ENCODE data around the gene NINL.

The NINL gene

GRCh38 chr20:25545171-25545570, 40.2 kb downstream of the NINL start:
- TF ChIP-seq, protein P1, sequence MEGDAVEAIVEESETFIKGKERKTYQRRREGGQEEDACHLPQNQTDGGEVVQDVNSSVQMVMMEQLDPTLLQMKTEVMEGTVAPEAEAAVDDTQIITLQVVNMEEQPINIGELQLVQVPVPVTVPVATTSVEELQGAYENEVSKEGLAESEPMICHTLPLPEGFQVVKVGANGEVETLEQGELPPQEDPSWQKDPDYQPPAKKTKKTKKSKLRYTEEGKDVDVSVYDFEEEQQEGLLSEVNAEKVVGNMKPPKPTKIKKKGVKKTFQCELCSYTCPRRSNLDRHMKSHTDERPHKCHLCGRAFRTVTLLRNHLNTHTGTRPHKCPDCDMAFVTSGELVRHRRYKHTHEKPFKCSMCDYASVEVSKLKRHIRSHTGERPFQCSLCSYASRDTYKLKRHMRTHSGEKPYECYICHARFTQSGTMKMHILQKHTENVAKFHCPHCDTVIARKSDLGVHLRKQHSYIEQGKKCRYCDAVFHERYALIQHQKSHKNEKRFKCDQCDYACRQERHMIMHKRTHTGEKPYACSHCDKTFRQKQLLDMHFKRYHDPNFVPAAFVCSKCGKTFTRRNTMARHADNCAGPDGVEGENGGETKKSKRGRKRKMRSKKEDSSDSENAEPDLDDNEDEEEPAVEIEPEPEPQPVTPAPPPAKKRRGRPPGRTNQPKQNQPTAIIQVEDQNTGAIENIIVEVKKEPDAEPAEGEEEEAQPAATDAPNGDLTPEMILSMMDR (IDR thresholded peaks at IDR 0.05): no peak

- TF ChIP-seq, protein P1 (IDR thresholded peaks at IDR 0.05): no peak
These were observed 40.6 kb downstream of the NINL start for GRCh38 chr20:25544734-25545133.

DNA sequence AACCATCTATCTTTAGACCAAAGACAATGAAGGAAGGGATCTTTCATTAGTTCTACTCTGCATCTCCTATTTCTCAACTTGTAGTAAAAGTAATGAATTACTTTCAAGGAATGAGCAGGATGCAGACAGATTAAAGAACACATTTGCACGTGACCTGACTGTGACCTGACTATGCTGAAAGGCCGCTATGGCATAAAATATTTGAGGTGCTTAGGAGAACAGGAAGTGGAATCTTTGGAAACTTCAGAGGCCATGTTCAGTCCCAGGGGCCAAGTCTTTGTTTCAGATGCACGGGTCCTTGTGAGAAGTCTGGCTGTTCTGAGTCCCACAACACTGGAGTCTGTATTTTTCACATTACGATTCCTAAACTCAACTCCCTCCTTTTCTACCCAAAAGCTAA, 41.0 kb downstream of the NINL start:
- TF ChIP-seq, protein P1 (IDR thresholded peaks at IDR 0.05): no peak

GRCh38 chr20:25543068-25543467, 42.3 kb downstream of the NINL start:
- TF ChIP-seq, protein P1 (IDR thresholded peaks at IDR 0.05): no peak

- TF ChIP-seq, protein P1 (IDR thresholded peaks at IDR 0.05): no peak
These were observed 43.7 kb downstream of the NINL start for GRCh38 chr20:25541676-25542075.

DNA sequence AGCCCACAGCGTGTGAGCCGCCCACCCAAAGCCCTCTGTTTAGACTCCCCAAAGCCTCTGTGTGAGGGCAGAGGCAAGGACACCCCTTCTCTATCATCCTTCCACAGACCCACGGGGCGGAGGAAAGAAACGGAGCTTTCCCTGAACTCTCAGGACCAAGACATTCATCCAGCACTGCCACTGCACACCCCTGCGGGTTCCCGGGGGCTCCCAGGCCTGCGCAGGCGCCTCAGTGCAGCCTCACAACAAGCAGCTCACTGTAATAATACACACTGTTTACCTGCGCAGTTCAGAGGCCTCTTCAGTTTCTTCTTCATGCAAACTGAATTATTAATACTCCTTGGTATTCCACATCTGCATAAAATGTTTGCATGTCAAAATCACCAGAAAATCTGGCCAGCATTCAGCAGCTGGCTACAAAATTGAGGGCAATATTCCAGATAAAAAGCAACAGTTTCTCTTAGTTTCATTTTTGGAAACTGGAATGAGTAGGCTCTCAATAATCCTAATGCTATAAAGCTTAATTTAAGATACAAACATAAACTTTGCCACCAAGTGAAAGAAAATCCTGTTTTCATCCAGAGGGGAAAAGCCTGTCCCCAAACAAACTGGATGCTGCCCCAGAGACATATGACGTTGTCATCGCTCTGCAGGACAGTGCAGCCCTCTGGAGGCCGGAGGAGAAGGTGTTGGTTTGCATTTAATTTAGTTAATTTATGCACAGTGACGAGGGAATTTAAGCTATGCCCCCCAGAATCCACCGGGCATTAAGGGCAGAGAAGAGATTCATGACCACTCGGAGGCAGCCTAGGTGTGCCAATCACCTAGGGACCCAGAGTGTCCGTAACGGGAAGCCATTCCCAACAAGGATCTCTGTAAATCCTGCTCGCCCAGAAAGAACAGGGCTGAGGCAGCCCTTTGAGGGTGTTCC, 45.3 kb downstream of the NINL start:
- TF ChIP-seq, protein P1 (IDR thresholded peaks at IDR 0.05): peak; percentile 70

DNA sequence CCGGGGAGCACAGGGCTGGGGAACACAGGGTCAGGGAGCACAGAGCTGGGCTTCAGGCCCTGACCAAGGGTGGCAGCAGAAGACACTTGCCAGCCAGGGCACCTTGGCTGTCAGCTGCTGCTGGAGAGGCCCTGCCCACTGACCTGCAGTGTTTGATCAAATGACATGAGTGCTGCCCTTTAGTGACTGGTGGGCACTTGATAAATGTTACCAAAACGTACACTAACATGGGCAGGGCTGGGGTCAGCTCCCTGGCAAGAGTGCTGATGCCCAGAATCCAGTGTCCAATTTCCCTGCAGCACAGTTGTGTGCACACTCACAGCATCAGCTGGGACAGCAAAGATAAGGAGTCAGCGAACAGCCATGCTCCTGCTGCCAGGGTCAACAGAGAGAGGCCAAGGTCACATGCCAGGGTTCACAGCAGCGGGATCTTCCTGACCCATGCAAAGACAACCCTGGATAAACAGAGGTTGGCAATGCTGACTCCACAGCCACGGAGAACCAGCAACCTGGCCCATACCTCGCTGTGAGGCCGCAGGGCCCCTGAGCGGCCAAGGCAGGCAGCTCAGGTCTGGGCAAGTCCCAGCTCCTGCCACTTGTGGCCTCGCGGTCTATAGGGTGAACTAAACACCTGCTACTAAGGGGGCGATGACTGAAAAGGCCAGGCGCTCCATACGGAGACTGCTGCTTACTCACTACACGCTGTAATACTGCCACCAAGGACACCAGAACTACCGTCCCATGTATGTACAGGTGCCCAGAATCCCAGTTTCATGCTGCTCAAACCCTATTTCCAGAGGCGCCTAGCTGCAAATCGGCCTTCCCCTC, 46.3 kb downstream of the NINL start:
- TF ChIP-seq, protein P1 (IDR thresholded peaks at IDR 0.05): no peak
